NCI-H2171 treated with DMSO at 0.1 percent for 48 hours (cell line): ENCODE results near the gene NAV2.

ENCODE experiments used
- DNase-seq: peaks from one replicate; lab custom pipeline; 2025; lab: John Stamatoyannopoulos, UW

The NAV2 gene

DNA sequence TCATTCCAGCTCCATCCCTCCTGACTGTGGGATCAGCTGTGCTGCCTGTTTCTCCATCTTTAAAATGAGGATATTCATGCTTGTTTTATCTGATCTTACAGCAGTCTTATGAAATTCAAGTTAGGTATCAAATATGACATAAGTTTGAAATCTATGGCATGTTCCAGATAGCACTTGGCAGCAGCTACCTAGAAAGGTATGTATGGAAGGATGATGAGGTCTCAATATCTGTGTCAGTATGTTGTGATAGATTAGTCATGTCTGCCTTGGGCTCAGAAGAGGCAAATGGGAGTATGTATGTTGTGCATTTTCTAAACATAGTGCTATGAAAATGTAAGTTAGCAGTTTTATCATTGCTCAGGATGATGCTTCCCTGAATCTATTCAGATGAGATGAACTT is 122.1 kb downstream of the NAV2 start:
- no peak for DNase-seq

DNA sequence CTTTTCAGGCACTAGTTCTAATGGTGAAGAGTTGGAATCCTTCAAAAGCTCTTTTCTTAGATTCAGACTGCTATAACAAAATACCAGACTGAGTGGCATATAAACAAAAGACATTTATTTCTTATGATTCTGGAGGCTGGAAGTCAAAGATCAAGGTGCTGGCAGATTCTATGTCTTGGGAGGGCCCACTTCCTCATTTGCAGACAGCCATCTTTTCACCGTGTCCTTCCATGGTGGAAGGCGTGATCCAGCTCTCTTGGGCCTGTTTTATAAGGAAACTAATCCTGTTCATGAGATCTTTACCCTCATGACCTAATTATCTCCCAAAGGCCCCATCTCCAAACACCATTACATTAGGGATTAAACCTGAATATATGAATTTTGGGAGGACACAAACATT is 124.0 kb downstream of the NAV2 start:
- no peak for DNase-seq

DNA sequence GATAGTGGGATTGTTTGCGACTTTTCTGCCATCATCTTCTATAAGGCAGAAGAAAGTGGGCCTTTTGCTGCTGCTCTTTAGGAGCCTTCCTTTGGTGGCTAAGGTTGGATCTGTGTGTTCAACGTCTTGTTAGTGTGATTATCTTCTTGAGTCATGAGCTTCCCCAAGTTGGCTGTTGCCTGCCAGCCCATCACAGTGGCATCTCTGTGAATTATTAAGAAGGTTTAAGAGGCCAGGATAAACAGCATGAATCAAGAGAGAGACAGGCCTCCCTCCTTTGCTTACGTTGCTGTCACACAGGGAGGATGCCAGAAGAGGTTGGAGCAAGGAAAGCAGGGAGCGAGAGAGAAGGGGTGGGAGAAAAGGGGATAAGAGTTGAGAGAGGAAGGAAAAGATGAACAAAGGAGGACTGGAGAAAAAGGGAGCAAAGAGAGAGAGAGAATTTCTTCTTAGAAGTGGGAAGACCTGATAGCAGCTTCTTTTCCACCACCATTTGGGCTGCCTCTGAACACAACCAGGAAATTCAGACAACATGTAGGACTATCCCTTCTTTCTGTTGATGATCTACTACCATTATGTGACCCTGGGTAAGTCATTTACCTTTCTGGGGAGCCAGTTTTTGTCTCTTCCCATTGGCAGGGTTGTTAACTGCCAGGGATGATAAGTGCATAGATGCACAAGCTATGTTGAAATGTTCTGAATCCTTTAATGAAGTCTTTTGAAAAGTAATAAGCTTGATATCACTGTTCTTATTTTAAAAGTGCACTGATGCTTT is 126.5 kb downstream of the NAV2 start:
- DNase-seq, result no peak

DNA sequence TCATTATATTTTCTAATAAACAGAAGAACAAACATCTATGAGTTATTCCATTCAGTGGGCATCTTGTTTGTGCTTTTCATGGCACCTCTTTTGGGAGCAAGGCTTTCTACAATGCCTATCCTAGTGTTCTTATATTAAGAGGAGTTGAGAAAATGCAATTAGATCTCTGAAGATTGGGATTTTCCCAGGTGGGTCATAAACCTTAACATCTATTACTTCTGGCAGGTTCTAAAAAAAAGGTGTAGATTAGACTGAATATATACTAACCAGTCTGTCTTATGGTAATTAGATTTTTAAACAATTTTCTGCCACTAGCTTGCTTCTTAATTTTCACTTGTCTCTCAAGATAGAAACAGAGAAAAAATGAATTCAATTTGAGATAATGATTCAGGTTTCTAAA is 128.3 kb downstream of the NAV2 start:
- DNase-seq, result no peak

DNA sequence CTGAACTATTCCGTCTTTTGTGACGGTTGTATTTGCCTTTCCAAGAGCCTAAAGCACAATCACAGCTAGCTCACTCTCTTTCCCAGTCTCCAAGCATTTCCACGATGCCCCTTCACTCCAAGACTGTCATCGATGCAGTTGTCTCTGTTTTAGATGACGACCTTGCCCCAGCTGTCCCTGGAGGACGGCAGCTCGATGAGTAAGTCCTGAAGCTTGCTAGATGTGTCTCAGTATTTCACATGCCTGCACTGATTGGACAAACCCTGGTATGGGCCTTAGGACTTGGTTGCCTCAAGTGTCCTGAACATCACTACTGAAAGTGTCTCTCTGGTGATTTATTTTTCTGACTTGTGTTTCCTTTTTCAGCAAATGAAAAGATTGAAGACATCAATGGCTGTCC is 129.9 kb downstream of the NAV2 start:
- DNase-seq, result no peak

DNA sequence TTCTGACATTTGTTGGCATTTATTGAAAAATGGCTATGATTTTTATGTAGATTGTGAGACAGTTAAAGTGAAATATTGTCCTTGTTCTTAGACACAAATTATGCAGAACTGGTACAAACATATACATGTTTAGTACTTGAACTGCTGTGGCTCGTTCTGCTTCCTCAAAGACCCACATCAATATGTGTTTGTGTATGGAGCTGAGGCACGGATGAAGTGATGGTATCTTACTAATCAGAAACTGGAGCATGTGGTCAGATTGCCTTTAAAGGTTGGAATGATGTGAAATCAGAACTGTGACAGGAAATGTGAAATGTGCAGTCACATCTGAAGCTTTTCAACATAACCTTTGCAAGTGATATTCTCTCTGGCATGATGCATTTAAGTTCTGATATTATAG is 130.4 kb downstream of the NAV2 start:
- DNase-seq, result no peak

DNA sequence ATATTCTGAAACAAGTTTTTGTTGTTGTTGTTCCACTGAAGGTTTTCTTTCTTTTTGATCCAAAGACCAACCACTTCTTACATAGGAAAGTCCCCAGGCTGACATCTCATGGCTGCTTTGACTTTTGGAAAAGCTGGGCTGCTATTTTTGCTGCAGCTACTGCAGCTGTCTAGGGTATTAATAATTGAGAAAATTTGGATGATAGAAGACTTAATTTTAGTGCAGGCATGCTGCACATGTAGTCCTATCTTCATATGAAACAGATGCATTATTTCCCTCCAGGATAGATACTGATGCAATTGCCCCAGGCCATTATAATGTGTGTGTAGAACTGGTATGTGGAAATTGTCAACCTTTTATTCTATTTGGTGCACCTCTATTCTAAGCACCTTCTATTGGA is 131.4 kb downstream of the NAV2 start:
- DNase-seq, result no peak

DNA sequence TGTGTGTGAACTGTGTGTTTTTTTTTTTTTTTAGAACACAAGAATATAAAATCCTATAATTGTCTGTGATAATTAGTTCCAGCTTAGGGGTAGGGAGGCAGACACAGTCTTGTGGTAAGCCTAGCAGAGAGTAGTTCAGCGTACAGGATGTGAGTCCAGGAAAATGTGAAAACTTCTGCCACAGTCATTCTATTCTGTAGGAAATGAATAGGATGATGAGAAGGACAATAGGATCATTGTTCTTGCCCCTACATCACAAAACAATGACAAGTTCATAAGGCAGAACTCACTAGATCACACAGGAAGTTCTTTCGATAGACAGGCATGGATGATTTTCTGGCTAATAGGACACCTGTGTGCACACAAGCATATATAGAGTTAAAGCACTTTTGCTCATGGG is 132.2 kb downstream of the NAV2 start:
- no peak for DNase-seq

DNA sequence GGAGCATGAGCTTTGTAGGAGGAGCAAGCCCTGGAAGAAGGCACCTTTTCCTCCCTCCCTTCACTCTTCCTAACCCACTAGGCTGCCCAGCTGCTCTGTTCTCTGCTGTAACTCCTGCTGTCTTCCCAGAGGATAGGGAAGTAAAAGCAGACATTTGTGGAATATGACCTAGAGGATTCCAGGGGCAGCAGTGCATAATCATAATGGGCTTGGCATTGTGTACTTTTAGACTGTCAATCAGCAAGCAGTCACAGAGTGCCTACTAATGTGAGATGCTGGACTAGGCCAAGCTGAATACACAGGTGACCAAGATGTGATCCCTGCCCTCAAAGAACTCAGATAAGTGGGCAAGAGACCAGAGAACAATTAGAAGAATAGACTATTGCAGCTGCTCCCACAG is 133.0 kb downstream of the NAV2 start:
- DNase-seq, result no peak

DNA sequence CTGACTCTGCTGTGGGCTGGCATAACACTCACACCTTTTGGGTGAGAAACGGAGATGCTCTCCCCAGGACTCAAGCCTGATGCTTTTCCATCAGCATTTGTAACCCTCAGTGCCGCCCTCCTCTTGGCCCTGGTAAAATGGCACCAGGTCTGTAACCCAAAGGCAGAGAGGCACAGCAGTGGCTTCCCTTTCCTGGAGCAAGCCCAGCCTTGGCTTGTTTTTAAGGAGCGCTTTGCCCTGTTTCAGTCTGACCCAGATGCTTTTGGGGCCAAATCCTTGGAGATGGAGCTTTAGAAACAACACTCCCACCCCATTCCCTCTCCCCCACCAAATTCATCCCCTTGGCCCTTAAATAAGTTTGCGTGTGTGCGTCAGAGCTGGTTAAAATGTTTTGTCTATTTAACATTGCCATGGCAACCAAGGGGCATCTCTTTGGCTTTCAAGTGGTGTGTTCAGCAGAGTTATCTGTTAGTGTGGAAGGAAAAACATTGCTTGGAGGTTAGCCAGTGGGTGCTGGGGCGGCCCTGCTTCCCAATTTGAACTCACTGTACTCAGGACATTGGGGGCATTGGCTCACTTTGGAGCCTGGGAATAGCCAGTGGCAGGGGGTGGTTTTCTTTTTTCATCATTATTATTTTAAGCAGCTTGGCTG is 134.1 kb downstream of the NAV2 start:
- DNase-seq, result no peak

DNA sequence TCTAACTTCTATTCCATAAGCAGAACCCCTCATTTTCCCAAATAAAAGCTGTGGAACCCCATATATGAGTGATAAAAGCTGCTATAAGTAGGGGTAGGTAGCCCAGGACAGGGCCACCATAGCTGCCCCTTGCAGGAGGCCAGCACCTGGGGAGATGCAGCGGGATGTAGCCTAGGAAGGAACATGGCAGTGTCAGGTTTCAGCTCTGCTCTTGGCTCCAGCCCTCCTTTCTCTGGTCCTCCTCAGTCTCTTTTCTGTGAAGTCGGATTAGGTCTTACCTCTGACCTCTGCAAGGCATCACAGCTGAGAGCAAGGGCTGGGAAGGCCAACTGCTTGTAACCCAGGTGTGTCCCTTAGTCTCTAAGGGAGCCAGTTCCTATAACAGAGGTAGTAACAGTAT is 135.6 kb downstream of the NAV2 start:
- no peak for DNase-seq

DNA sequence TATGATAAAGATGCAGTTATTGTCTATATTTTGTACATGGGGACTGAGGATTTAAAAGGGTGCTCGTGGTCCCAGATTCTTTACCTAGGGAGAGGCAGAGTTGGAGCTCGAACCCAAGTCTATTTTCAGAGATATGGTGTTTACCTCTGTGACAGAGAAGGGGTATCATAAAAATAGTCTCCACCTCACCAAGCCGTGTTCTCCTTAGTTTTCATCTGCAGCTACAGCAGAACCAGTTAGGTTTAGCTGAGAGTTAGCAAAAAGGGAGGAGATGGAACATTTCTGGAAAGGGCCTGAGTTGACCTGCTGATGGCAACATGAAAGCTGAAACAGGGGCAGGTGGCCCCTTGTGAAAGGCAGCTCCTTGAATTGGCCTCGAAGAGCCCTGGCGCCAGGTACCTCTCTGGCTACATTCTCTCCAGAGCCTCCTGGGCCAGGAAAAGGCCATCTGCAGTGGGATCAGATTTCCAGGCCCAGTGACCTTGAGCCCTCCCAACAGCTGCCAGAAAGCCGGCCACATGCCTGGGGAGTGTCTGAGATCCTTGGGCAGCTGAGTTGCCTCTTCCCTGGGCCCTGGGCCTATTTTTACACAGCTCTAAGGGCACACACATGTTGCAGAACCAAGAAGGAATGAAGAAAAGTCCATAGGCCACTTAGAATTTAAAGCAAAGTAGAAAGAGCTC is 136.6 kb downstream of the NAV2 start:
- DNase-seq, result peak; percentile 6

DNA sequence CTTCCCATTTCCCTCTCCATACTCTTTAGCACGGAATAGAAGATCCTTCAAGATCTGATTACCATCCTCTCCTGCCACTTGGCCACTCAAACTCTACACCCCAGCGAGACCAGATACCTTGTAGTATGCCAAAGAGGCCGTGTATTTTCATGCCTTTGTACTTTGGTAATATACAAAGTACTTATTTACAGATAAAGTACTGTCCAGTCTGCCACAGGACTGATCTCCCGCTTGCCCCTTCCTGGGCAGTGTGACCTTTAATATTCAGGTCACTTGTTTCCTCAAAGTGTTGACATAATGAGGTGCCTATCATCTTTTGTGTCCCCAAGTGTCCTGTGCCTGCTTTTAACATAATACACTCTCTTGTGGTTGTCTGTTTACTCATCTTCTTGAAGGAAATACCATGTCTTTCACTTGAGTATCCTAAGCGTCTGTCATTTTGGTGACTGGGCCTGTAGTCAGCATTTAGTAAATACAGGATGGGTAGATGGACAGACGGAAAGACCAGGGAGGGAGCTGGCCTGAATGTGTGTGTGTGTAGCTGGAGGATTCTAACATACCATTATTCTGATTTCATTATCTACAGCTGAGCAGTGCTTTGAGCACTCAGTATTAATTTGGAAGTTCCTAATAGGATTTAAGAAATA is 137.4 kb downstream of the NAV2 start:
- no peak for DNase-seq

DNA sequence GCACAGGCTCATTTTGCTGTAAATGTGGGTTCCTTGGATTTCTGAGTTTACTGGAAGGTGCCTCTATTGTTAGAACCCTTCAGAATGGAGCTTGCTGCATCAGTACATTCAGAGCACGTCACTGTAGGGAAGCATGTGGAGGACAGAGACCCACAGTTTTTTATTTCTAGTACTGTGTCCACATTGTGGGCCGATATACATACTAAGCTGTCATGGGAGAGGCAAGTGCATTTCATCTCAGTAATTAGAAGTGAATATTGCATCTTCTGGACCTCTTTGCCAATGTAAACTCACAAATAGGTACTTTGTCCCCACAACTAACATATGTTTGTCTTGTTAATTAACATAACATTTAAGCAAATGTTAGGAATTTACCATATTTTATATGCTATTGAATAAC is 139.7 kb downstream of the NAV2 start:
- DNase-seq, result no peak

DNA sequence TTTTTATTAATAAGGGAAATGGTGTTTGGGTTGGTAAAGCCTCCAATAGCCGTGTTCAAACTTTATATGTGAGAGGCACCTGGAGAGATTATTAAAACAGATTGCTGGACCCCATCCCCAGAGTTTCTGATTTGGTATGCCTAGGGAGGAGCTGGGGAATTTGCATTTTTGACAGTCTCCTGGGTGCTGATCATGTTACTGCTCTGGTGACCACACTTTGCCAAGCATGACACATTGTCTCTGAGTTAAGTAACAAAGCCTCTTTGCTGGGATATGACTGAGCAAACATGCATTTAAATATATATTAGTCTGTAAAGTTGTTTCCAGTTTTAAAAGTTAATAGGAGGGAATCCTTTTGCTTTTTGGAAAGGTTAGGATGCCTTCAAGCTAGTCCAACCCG is 140.4 kb downstream of the NAV2 start:
- peak; percentile 26 for DNase-seq

DNA sequence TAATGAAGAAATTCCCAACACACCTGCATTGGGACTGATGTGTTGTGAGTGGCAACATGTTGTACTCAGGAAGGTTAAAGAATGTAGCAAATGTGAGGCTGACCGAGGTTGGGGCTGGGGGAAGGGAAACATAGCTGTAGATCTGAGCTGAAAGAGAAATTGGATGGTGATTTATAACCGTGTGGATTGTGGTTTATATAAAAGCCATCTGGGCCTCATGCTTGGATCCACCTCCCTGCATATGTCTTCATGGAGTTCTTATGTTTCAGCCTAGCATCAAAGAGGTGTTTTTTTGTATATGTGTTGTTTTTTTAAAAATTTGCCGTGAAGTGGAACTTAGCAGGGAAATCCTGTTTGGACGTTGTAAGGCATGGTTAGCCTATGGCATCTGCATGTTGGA is 141.3 kb downstream of the NAV2 start:
- DNase-seq, result peak; percentile 69

DNA sequence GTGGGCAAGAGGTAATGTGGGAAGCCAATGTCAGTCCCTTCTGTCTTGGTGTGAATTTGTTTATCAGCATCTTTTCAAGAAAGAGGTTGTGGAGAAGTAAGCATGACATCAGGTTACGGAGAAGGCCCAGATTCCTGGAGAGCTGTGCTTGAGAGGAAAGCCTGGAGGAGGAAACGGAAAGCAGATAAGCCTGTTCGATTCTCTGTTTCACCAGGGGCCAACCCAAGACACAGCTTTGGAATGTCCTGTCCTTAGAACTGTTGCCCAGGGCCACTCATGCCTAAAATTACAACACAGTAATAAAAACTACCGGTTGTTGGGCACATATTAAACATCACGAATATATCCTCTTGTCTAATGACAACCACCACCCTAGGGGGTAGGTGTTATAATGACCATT is 148.5 kb downstream of the NAV2 start:
- no peak for DNase-seq

DNA sequence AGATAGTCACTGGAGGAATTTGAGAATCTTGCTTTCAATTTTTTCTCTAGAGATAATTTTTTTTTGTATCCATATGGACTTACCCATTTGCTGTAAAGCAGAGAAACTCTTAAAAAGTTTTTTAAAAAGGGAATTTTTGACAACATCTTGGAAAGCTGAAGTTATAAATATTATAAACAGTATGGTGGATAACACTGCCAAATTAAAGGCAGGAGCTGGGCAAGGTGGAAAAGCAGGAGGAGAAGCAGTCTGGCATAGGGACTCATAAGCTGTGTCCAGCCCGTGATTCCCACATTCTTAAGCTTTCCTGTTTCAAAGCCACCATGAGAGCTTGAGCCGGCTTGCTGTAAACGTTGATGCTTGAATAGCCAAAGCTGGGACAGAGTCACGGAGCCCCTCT is 149.5 kb downstream of the NAV2 start:
- DNase-seq, result no peak

DNA sequence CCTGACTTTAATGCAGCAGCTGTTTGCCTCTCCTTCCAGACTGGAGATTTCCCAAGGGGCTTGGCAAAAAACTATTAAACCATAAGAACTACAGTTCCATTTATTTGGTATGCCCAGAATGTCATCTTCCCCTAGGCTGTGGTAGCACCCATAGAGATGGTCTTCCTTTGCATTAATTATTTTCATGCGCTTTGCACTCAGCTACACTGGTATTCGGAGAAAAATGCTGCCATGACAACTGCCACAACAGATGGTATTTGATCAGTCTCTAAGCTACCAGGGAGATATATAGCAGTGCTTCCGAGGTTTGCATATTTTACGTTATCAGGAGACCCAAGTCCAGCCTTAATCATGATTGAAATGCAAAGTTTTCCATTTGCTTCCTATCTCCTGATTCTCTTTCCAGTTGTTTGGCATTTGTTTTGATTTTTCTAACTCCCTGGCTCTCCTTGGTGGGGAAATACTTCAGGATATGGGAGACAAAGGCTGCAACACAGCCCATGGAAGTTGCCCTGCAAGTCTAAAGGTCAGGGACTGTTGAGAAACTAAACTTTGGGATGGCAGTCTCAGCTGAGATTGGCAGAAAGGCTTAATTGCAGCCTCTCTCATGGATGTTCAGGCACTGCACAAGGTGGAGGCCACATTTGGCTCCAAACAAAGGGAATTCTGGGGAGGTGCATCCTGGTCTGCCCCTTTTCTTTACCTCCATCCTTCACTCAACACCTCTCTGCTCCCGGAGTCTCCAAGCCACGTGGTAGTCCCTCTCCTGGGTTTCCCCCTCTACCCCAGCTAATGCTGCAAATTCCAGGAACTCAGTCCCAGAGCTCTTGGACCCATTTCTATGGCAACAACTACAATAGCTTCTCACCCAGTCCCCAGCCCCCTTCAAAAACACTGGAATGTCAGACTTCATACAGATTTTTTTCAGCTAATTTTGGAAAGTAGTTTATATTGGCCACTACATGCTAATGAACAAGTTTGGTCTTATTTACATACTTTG is 151.8 kb downstream of the NAV2 start:
- DNase-seq, result peak; percentile 61

DNA sequence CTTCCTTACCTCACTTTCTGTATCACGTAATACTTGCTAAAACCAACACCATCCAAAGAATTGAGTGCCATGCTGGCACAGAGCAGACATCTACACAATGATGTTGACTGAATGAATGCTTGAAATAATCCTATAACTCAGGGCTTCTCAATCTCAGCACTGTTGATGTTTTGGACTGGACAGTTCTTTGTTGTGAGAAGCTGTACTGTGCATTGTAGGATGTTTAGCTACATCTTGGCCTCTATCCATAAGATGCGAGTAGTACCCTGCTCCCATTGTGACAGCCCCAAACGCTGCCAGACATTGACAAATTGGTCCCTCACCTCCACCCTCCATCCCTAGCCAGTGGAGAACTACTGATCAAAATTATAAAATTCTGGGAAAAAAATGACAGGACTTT is 153.4 kb downstream of the NAV2 start:
- no peak for DNase-seq

DNA sequence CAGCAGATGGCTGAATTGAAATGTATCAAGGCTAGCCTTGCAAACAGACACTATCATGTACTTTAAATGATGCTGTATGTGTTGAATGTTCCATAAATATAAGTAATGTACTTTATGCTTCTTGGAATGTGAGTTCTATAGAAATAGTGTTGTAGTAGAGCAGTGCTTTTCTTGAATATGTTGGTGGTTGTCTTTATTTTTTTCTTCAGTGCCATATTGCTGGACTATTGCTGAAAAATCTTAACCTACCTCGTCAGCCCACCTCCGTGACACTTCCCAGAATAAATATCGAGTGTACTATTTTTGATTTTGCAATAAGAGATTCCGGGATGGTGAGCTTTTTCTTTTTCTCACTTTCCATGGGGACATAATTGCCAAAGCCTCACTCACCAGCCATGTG is 153.9 kb downstream of the NAV2 start:
- no peak for DNase-seq

DNA sequence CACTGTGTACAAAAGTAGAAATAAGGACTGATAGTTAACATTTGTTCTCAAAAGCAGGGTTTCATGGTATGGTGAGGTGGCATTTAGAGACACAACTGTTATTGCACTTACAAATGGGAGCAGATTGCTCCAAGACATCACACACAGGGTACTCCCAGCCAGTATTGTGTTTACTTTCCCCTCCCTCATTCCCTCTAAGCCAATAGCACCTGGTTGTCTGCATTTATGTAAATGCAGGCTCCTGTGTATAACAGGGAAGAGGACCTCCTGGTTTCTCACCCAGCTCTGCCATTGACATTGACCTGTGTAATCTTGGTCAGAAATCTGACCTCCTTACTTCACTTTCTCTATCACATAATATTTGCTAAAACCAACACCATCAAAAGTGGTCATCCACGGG is 154.4 kb downstream of the NAV2 start:
- DNase-seq, result peak; percentile 20
